B cell (primary cell): ENCODE measurements around the gene ATRAID. TPM values are rescaled to one million over a fixed set of nuclear protein-coding genes. Genes with fewer than 3 reads are reported as not detected.

Experiments used
- ATAC-seq: fragments of 200-7000 bp; cut with Tn5 transposase; one replicate; pipeline ENCODE4 v1.10.0; 2021; ENCODE audit warnings: low read depth, mild to moderate bottlenecking, moderate number of reproducible peaks, moderate library complexity
- CTCF ChIA-PET: fragments of 350-600 bp; sonication (Branson Sonifier 250); formaldehyde crosslinking; loops from one replicate; lab custom pipeline; 2021; ENCODE audit warnings: antibody characterized with exemption, inconsistent platforms; lab: Charles Lee
- POLR2A ChIA-PET: fragments of 350-600 bp; sonication (Branson Sonifier 250); formaldehyde crosslinking; loops from one replicate; lab custom pipeline; 2021; ENCODE audit warnings: antibody characterized with exemption; lab: Charles Lee
- DNase-seq: peaks from one replicate; pipeline ENCODE4 v3.0.0; 2013
- H2AFZ ChIP-seq: 2 replicates; pipeline ENCODE4 v1.6.1; 2012; ENCODE audit warnings: mild to moderate bottlenecking, low read depth, low read length; ENCODE audit not compliant: insufficient read depth, poor library complexity, severe bottlenecking
- H3K27ac ChIP-seq, 2 donors: 1 replicate in 1 of 2; 2 replicates in 1 of 2; pipeline ENCODE4 v1.5.1; 2012 to 2013; ENCODE audit warnings: low read length in 2 of 2, mild to moderate bottlenecking in 2 of 2, moderate library complexity in 1 of 2
- H3K27me3 ChIP-seq, 4 experiments: fragments of 200-600 bp in 1 of 4; sonication (generic) in 1 of 4; replicated peaks in 1 of 4; 1 replicate in 2 of 4; 2 replicates in 2 of 4; pipeline versions ENCODE4 v1.6.1 to v1.7.0; 2013 to 2016; ENCODE audit warnings: low read length in 3 of 4, mild to moderate bottlenecking in 2 of 4, mixed read lengths in 1 of 4, moderate library complexity in 1 of 4; ENCODE audit not compliant: insufficient read depth in 4 of 4, control insufficient read depth in 3 of 4; ENCODE audit errors: control extremely low read depth in 1 of 4
- H3K36me3 ChIP-seq, 2 experiments: replicated peaks in 1 of 2; 1 replicate in 1 of 2; 2 replicates in 1 of 2; pipeline versions ENCODE4 v1.6.1 to v1.7.1; 2013; ENCODE audit warnings: low read length in 1 of 2; ENCODE audit not compliant: insufficient read depth in 2 of 2, control insufficient read depth in 1 of 2; ENCODE audit errors: control extremely low read depth in 1 of 2, extremely low read depth in 1 of 2
- H3K4me1 ChIP-seq, 2 donors: fragments of 200-600 bp in 1 of 2; sonication (generic) in 1 of 2; 1 replicate in 1 of 2; 2 replicates in 1 of 2; pipeline versions ENCODE4 v1.5.1 to v1.6.1; 2013 to 2017; ENCODE audit warnings: low read length in 2 of 2; ENCODE audit not compliant: control insufficient read depth in 2 of 2, insufficient read depth in 2 of 2
- H3K4me2 ChIP-seq: replicated peaks from 2 replicates; pipeline ENCODE3; 2012; ENCODE audit warnings: mild to moderate bottlenecking, low read depth, low read length; ENCODE audit not compliant: poor library complexity, severe bottlenecking
- H3K4me3 ChIP-seq, 5 experiments: fragments of 200-600 bp in 1 of 5; sonication (generic) in 1 of 5; 1 replicate in 3 of 5; 2 replicates in 2 of 5; pipeline versions ENCODE4 v1.5.1 to v1.7.0; 2011 to 2016; ENCODE audit warnings: low read length in 4 of 5, mild to moderate bottlenecking in 4 of 5, low read depth in 2 of 5, control low read depth in 1 of 5, moderate library complexity in 1 of 5; ENCODE audit not compliant: insufficient read depth in 1 of 5; ENCODE audit errors: control extremely low read depth in 1 of 5, extremely low read depth in 1 of 5
- H3K79me2 ChIP-seq: fragments of 200-600 bp; sonication (generic); one replicate; pipeline ENCODE4 v1.6.0; 2016; ENCODE audit warnings: low read length; ENCODE audit not compliant: control insufficient read depth, insufficient read depth
- H3K9ac ChIP-seq: fragments of 200-600 bp; sonication (generic); 2 replicates; pipeline ENCODE4 v1.6.1; 2017; ENCODE audit warnings: mild to moderate bottlenecking, low read length, moderate library complexity
- H3K9me3 ChIP-seq, 3 donors: one replicate each; pipeline versions ENCODE4 v1.6.1 to v1.7.1; 2013; ENCODE audit warnings: low read length in 2 of 3; ENCODE audit not compliant: control insufficient read depth in 2 of 3, insufficient read depth in 1 of 3; ENCODE audit errors: control extremely low read depth in 1 of 3
- H4K20me1 ChIP-seq: 2 replicates; pipeline ENCODE4 v1.6.0; 2012; ENCODE audit warnings: mild to moderate bottlenecking, low read length; ENCODE audit not compliant: insufficient read depth, control insufficient read depth, poor library complexity, severe bottlenecking
- H3K27ac Mint-ChIP-seq: one replicate; pipeline ENCODE4 v1.8.0; 2021; ENCODE audit warnings: mixed read lengths
- H3K27me3 Mint-ChIP-seq: one replicate; pipeline ENCODE4 v1.8.0; 2021; ENCODE audit warnings: mixed read lengths
- H3K4me1 Mint-ChIP-seq: one replicate; pipeline ENCODE4 v1.8.0; 2021; ENCODE audit warnings: mixed read lengths
- H3K4me3 Mint-ChIP-seq: one replicate; pipeline ENCODE4 v1.8.0; 2021; ENCODE audit warnings: mixed read lengths
- H3K9me3 Mint-ChIP-seq: one replicate; pipeline ENCODE4 v1.8.0; 2022; ENCODE audit warnings: mixed read lengths; ENCODE audit not compliant: insufficient read depth
- EZH2 ChIP-seq: IDR thresholded peaks from 2 replicates; pipeline ENCODE4 v1.6.1; 2012; ENCODE audit warnings: borderline replicate concordance, low read depth, mild to moderate bottlenecking, moderate library complexity, low read length; ENCODE audit not compliant: insufficient read depth, poor library complexity, severe bottlenecking
- WGBS: methylation state at CpG from one replicate; pipeline ENCODE4 v1.1.5; 2013; ENCODE audit warnings: missing lambda C conversion rate; ENCODE audit not compliant: insufficient coverage; 5-methylcytosine and 5-hydroxymethylcytosine counted together
- intact Hi-C: fragments of 100-400 bp; cut with micrococcal nuclease; formaldehyde crosslinking; loops from one replicate; pipeline ENCODE4 v1.10.0; 2022
- polyA plus RNA-seq: library from polyadenylated mRNA; depleted of rRNA; stranded (reverse); fragments of >200 nt; gene quantifications from 2 replicates; pipeline ENCODE4 v1.2.3, GENCODE V29; 2012
- total RNA-seq, 2 donors: library from RNA; stranded (reverse); fragments of 120-200 nt in 1 of 2; gene quantifications; 1 replicate in 1 of 2; 2 replicates in 1 of 2; pipeline versions ENCODE4 v1.2.3 to v1.2.4, GENCODE V29; 2013 to 2022
- TF ChIP-seq, protein P1 (sequence below): fragments of 200-600 bp; IDR thresholded peaks from one replicate; pipeline ENCODE4 v1.8.0; 2022; ENCODE audit warnings: antibody characterized with exemption, mild to moderate bottlenecking

ATRAID gene
- total and polyA plus RNA-seq, 2 donors (not counting 1 experiment from before 2014, with no cell fraction given): 88.8 to 117 TPM

DNA sequence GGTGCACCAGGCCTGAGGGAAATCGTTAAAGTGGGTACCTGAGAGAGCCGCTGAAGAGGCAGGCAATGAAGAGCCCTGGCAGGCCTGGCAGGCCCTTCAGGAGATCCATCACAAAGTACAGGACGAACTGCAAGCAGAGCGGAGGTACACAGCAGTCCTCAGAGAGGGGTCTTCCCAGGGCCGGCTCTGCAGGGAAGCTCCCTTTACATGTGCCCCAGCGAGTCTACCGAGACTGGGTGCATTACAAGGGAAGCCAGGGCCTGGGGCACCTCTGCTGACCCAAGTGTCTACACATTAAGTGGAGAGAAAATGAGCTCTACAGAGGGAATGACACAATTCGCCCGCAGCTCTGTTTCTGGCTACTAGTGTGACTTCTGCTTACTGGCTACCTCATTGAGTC lies 8.1 kb upstream of the ATRAID start:
- Mint-ChIP-seq H3K27me3 (no peaks in the 10 kb centered on the region), H3K4me1 (no peaks in the 10 kb centered on the region), H3K27ac (no peak overlapping the region), H3K9me3 (no peaks in the 10 kb centered on the region), H3K4me3 (no peak overlapping the region)
- no peak for TF ChIP-seq EZH2
- TF ChIP-seq, protein P1, sequence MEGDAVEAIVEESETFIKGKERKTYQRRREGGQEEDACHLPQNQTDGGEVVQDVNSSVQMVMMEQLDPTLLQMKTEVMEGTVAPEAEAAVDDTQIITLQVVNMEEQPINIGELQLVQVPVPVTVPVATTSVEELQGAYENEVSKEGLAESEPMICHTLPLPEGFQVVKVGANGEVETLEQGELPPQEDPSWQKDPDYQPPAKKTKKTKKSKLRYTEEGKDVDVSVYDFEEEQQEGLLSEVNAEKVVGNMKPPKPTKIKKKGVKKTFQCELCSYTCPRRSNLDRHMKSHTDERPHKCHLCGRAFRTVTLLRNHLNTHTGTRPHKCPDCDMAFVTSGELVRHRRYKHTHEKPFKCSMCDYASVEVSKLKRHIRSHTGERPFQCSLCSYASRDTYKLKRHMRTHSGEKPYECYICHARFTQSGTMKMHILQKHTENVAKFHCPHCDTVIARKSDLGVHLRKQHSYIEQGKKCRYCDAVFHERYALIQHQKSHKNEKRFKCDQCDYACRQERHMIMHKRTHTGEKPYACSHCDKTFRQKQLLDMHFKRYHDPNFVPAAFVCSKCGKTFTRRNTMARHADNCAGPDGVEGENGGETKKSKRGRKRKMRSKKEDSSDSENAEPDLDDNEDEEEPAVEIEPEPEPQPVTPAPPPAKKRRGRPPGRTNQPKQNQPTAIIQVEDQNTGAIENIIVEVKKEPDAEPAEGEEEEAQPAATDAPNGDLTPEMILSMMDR: no peak
- intact Hi-C loops: no loop called here
- no peaks in the 10 kb centered on the region for H3K9me3 ChIP-seq
- H3K4me1 ChIP-seq: no peaks in the 10 kb centered on the region
- CTCF ChIA-PET: interaction anchor here (1.0 kb wide), 1 partner anchor 28 kb away, joined by 5 read pairs; no protein-coding TSS in a partner anchor
- H3K9ac ChIP-seq: no peak overlapping the region
- H3K27me3 ChIP-seq: no peaks in the 10 kb centered on the region
- ATAC-seq (no peak), DNase-seq (no peak)
- H3K4me3 ChIP-seq: no peak overlapping the region
- no peaks in the 10 kb centered on the region for H3K79me2 ChIP-seq
- no peak overlapping the region for H3K27ac ChIP-seq
- no peak overlapping the region for H3K4me2 ChIP-seq
- no peaks in the 10 kb centered on the region for H4K20me1 ChIP-seq
- 98% methylated on average over 9 of the region's 9 CpGs for WGBS
- H3K36me3 ChIP-seq: peaks cover 0 to 57% of the 10 kb centered on the region in 2 experiments
- no peak overlapping the region for H2AFZ ChIP-seq
- POLR2A ChIA-PET: no interaction called here

DNA sequence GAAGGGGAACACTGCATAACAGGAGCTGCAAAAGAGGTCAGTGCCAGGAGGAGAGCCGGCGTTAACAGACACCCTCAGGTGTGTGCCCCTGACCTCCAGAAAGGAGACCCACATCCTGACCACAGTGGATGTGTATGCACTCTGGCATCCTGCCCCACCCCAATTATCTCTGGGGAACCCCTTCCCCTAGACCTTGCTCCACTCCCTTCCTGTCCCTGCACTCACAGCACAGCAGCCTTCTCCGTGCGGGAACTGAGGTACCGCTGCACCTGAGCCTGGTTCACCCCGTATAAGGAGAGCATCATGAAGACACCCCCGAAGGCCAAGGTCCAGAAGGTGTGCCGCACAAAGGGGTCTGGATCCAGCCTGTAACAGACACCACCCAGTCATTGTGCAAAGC lies 7.3 kb upstream of the ATRAID start:
- 91% methylated on average over 7 of the region's 8 CpGs for WGBS
- TF ChIP-seq, protein P1: no peak
- TF ChIP-seq EZH2: no peak
- H3K27me3 Mint-ChIP-seq: no peaks in the 10 kb centered on the region
- Histone ChIP-seq H4K20me1 (no peaks in the 10 kb centered on the region), H3K9me3 (no peaks in the 10 kb centered on the region), H3K27me3 (no peaks in the 10 kb centered on the region), H3K4me1 (no peaks in the 10 kb centered on the region), H3K9ac (no peak overlapping the region), H3K4me3 (no peak overlapping the region), H3K36me3 (peaks cover 0 to 57% of the 10 kb centered on the region in 2 experiments), H3K79me2 (no peaks in the 10 kb centered on the region), H2AFZ (no peak overlapping the region), H3K4me2 (no peak overlapping the region), H3K27ac (no peak overlapping the region)
- no peaks in the 10 kb centered on the region for H3K9me3 Mint-ChIP-seq
- ChIA-PET CTCF (no interaction called here), POLR2A (no interaction called here)
- no peak overlapping the region for H3K4me3 Mint-ChIP-seq
- H3K27ac Mint-ChIP-seq: no peak overlapping the region
- ATAC-seq: no peak
- intact Hi-C loops: no loop called here
- no peaks in the 10 kb centered on the region for H3K4me1 Mint-ChIP-seq
- peak; percentile 11 for DNase-seq
